Stimulated activated naive CD8-positive, alpha-beta T cell treated with anti-CD3 and anti-CD28 coated beads, Interleukin-15, Interleukin-2, amounts not matched to agents 100 ng/mL and 50 ng/mL, for 24 hours (primary cell): ENCODE measurements around the gene PLCD1.
A peak's percentile ranks its signal among the peaks of the same experiment; 100 is the strongest.

ENCODE experiments used
- H3K27ac Mint-ChIP-seq: one replicate; pipeline ENCODE4 v1.8.0; 2021; ENCODE audit warnings: mild to moderate bottlenecking, mixed read lengths
- H3K27me3 Mint-ChIP-seq: one replicate; pipeline ENCODE4 v1.8.0; 2021; ENCODE audit warnings: mixed read lengths
- H3K36me3 Mint-ChIP-seq: one replicate; pipeline ENCODE4 v1.8.0; 2021; ENCODE audit warnings: low read depth, mixed read lengths
- H3K4me1 Mint-ChIP-seq: one replicate; pipeline ENCODE4 v1.8.0; 2021; ENCODE audit warnings: low read depth, mixed read lengths
- H3K4me3 Mint-ChIP-seq: one replicate; pipeline ENCODE4 v1.8.0; 2021; ENCODE audit warnings: mild to moderate bottlenecking, mixed read lengths
- H3K9me3 Mint-ChIP-seq: one replicate; pipeline ENCODE4 v1.8.0; 2021; ENCODE audit warnings: mixed read lengths

PLCD1 gene

DNA sequence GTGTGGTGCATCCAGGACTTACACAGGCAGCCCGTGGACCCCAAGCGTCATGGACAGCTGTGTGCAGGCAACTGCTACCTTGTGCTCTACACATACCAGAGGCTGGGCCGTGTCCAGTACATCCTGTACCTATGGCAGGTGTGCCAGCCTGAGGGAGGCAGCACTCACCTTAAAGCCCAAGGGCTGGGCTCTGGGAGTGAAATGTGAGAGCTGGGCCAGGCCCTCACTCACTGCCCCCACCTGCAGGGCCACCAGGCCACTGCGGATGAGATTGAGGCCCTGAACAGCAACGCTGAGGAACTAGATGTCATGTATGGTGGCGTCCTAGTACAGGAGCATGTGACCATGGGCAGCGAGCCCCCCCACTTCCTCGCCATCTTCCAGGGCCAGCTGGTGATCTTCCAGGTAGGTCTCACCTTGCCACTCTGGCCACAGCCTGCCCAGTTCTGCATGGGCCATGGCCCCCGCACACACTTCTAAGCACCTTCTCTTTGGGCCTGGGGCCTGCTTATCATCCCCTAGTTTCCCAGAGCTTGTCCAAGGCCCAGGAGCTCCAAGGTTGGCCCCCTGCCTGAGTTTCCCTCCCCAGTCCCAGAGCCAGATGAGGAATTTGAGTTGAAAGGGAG is 27.9 kb downstream of the PLCD1 start:
- H3K27ac Mint-ChIP-seq: no peak overlapping the region
- peaks cover 34% of the 10 kb centered on the region for H3K4me1 Mint-ChIP-seq
- no peaks in the 10 kb centered on the region for H3K9me3 Mint-ChIP-seq
- peaks cover 20% of the 10 kb centered on the region for H3K36me3 Mint-ChIP-seq
- H3K27me3 Mint-ChIP-seq: no peaks in the 10 kb centered on the region
- H3K4me3 Mint-ChIP-seq: no peak overlapping the region

- Mint-ChIP-seq H3K27me3 (no peaks in the 10 kb centered on the region), H3K4me3 (no peak overlapping the region), H3K27ac (no peak overlapping the region), H3K9me3 (no peaks in the 10 kb centered on the region), H3K4me1 (peaks cover 40% of the 10 kb centered on the region), H3K36me3 (peaks cover 26% of the 10 kb centered on the region)
Observed at GRCh38 chr3:38000965-38001455, 28.4 kb downstream of the PLCD1 start.

GRCh38 chr3:38000242-38000916 is 29.1 kb downstream of the PLCD1 start:
- peaks cover 26% of the 10 kb centered on the region for H3K36me3 Mint-ChIP-seq
- H3K9me3 Mint-ChIP-seq: no peaks in the 10 kb centered on the region
- no peak overlapping the region for H3K27ac Mint-ChIP-seq
- peaks cover 46% of the 10 kb centered on the region for H3K4me1 Mint-ChIP-seq
- no peak overlapping the region for H3K4me3 Mint-ChIP-seq
- no peaks in the 10 kb centered on the region for H3K27me3 Mint-ChIP-seq

DNA sequence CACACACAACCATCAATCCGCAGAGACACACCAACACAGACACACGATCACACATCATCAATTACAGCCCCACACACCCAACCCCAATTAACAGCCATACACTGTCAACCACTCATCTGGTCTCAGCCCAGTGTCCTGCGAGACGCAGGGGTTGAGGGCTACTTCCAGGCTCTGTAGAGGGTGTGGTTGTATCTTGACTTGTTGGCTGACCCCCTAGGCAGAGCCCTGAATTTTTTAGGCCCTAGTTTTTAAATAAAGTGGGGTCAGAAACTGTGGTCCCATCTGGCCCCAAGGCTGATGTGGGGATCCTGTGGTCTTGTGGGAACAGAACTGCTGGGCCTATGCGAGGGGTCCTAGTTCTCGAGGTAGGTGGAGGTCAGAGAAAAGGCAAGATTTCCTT is 29.6 kb downstream of the PLCD1 start:
- Mint-ChIP-seq H3K4me3 (peak overlapping the region; percentile 47), H3K36me3 (peaks cover 24% of the 10 kb centered on the region), H3K27ac (peak overlapping the region; percentile 53)

DNA sequence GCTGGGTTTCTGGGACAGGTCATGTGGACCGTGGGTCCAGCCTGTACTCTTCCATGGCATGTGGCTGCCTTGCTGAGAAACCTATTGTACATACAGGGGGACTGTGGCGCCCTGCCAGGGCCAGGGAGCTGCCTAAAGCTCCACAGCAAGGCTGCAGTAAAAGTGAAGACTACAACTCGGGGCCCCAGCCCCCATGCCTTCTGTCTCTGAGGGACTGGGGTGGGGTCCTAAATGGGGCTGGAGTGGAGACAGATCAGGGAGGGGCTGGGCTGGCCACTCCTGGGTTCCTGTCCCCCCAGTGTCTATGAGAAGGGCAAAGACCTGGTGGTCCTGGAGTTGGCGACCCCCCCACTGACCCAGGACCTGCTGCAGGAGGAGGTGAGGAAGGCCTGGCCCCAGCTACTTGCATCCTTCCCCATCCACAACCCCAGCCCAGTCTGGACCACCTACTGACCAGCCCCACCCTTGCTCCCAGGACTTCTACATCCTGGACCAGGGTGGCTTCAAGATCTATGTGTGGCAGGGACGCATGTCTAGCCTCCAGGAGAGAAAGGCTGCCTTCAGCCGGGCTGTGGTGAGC is 31.6 kb downstream of the PLCD1 start:
- Mint-ChIP-seq H3K27me3 (no peaks in the 10 kb centered on the region), H3K36me3 (peaks cover 17% of the 10 kb centered on the region), H3K9me3 (no peaks in the 10 kb centered on the region), H3K27ac (peak overlapping the region; percentile 94), H3K4me3 (peak overlapping the region; percentile 78), H3K4me1 (peaks cover 58% of the 10 kb centered on the region)

More for the DNA sequence above, 29.6 kb downstream of the PLCD1 start:
- Mint-ChIP-seq H3K27me3 (no peaks in the 10 kb centered on the region), H3K9me3 (no peaks in the 10 kb centered on the region), H3K4me1 (peaks cover 51% of the 10 kb centered on the region)

- Mint-ChIP-seq H3K27me3 (no peaks in the 10 kb centered on the region), H3K9me3 (no peaks in the 10 kb centered on the region), H3K4me3 (no peak overlapping the region), H3K4me1 (peaks cover 58% of the 10 kb centered on the region), H3K27ac (no peak overlapping the region), H3K36me3 (peaks cover 17% of the 10 kb centered on the region)
Observed at GRCh38 chr3:37997342-37997741, 32.1 kb downstream of the PLCD1 start.

DNA sequence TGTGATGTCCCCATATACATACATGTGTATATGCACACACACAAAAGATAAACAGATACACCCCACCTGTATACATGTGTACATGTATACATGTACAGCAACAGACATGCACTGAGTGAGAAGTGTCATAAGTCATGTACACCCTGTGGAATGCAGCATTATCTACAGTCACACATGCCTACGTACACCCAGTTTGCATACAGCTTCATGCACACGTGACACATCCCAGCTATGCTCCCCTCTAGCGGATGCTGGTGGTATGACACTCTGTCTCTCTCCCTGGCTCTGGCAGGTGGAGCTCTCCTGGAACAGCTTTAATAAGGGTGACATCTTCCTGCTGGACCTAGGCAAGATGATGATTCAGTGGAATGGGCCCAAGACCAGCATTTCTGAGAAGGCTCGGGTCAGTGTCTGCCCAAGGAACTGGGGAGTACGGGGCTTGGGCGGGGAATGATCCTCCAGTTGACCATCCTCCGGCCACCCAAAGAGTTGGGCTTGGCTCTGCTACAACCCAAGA is 32.6 kb downstream of the PLCD1 start:
- peaks cover 58% of the 10 kb centered on the region for H3K4me1 Mint-ChIP-seq
- H3K27me3 Mint-ChIP-seq: no peaks in the 10 kb centered on the region
- peaks cover 17% of the 10 kb centered on the region for H3K36me3 Mint-ChIP-seq
- peak overlapping the region; percentile 62 for H3K27ac Mint-ChIP-seq
- no peak overlapping the region for H3K4me3 Mint-ChIP-seq
- no peaks in the 10 kb centered on the region for H3K9me3 Mint-ChIP-seq

DNA sequence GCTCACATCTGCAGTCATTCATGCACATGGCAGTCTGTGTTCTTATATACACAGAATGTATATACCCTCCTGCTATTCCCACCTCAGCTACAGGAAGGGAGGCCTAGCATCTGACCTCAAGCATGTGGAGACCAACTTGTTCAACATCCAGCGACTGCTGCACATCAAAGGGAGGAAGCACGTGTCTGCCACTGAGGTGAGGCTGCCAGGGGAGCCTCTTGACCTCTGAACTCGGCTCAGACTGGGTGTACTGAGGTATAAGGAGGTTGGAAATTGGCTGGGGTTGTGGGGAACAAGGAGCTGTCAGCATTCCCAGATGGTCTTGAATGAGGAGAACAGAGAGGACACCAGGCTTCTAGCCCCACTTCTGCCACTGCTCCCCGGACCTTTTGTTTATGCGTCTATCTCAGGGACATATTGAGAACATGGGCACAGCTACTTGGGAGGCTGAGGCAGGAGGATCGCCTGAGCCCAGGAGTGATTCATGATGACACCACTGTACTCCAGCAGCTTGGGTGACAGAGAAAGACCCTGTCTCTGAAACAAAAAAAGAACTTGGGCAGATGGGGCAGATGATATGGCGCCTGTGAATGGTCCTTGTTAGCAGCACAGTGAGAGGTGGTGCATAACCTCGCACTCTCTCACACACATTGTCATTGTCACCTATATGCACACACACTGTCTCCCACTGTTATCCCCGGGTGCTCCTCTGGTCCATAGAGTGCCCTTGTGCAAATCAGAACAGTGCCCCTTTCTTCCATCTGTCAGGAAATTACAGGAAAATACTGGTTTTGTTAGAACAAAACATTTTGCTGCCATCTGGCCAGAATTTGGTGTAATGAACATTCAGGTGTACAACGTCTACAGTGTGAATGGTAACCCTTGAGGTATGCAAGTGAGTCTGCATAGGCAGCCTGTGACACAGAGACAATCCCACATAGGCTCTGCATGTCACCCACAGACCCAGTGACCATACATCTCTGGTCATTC is 33.5 kb downstream of the PLCD1 start:
- no peaks in the 10 kb centered on the region for H3K27me3 Mint-ChIP-seq
- peak overlapping the region; percentile 91 for H3K27ac Mint-ChIP-seq
- H3K4me3 Mint-ChIP-seq: peak overlapping the region; percentile 89
- peaks cover 17% of the 10 kb centered on the region for H3K36me3 Mint-ChIP-seq
- H3K9me3 Mint-ChIP-seq: no peaks in the 10 kb centered on the region
- peaks cover 58% of the 10 kb centered on the region for H3K4me1 Mint-ChIP-seq

- H3K9me3 Mint-ChIP-seq: no peaks in the 10 kb centered on the region
- H3K4me1 Mint-ChIP-seq: peaks cover 56% of the 10 kb centered on the region
- H3K27ac Mint-ChIP-seq: peak overlapping the region; percentile 91
- H3K27me3 Mint-ChIP-seq: no peaks in the 10 kb centered on the region
- peak overlapping the region; percentile 89 for H3K4me3 Mint-ChIP-seq
- peaks cover 14% of the 10 kb centered on the region for H3K36me3 Mint-ChIP-seq
Observed at GRCh38 chr3:37994639-37994972, 34.8 kb downstream of the PLCD1 start.

DNA sequence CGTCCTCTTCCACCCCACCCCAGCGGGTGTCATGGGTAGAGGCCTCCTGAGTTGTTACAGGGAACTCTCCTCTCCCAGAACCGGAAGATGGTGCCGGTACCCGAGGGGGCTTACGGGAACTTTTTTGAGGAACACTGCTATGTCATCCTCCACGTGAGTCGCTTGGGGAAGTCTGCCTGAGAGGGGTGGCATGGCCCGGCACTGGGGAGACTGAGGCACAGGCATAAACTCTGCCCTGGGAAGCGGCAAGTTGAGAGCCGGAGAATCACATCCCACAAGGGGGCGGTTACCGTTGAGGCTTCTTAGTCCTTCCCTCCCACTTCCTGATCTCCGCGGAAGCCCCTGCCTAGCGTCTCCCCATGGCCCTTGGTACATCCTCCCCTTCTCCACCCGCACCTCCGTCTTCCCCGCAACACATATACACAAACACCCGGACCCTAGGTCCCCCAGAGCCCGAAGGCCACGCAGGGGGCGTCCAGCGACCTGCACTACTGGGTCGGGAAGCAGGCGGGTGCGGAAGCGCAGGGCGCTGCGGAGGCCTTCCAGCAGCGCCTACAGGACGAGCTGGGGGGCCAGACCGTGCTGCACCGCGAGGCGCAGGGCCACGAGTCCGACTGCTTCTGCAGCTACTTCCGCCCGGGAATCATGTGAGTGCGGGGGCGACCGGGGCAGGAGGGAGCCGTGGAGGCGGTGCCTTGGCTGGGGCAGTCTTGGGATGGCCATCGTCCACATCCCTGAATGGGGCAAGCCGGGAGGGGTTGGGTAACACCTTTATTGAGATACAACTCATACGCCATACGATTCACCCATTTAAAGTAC is 35.4 kb downstream of the PLCD1 start:
- peaks cover 11% of the 10 kb centered on the region for H3K36me3 Mint-ChIP-seq
- H3K9me3 Mint-ChIP-seq: no peaks in the 10 kb centered on the region
- peak overlapping the region; percentile 89 for H3K4me3 Mint-ChIP-seq
- H3K4me1 Mint-ChIP-seq: peaks cover 51% of the 10 kb centered on the region
- peak overlapping the region; percentile 91 for H3K27ac Mint-ChIP-seq
- no peaks in the 10 kb centered on the region for H3K27me3 Mint-ChIP-seq

DNA sequence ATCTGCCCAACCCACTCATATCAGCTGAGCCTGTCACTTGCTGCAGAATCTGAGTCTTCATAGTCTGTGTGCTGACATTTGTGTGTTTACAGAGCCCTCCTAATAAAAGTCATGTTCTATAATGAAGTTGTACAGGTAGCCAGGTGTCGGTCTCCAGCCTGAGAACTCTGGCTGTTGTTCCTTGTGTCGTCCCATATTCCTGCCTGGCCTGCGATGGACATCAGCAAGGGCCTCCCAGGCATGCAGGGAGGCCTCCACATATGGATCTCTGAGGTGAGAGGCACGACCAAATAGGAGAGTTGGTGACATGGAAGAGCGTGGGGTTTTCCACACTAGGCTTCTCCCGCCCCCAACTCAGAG is 36.0 kb downstream of the PLCD1 start:
- H3K36me3 Mint-ChIP-seq: peaks cover 11% of the 10 kb centered on the region
- peaks cover 46% of the 10 kb centered on the region for H3K4me1 Mint-ChIP-seq
- H3K27ac Mint-ChIP-seq: peak overlapping the region; percentile 91
- H3K4me3 Mint-ChIP-seq: peak overlapping the region; percentile 89
- H3K9me3 Mint-ChIP-seq: no peaks in the 10 kb centered on the region
- H3K27me3 Mint-ChIP-seq: no peaks in the 10 kb centered on the region

DNA sequence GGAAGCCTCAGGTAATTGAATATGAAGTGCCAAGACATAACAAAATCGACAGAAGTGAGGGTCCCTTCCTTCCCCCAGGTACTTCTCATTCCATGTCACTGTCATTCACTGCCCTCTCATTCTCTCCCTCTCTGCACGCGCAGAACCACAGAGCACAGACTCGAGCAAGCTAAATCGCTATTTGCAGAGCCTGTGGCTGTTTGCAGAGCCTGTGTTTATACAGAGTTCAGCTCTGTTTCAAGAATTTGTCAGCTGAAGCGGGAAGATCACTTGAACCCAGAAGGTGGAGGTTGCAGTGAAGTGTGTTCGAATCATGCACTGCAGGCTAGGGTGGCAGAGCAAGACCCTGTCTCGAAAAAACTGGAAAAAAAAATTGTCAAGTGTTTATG is 36.4 kb downstream of the PLCD1 start:
- H3K36me3 Mint-ChIP-seq: peaks cover 11% of the 10 kb centered on the region
- H3K4me3 Mint-ChIP-seq: peak overlapping the region; percentile 89
- peak overlapping the region; percentile 46 for H3K27ac Mint-ChIP-seq
- peaks cover 42% of the 10 kb centered on the region for H3K4me1 Mint-ChIP-seq
- H3K27me3 Mint-ChIP-seq: no peaks in the 10 kb centered on the region
- H3K9me3 Mint-ChIP-seq: no peaks in the 10 kb centered on the region

GRCh38 chr3:37992271-37993066 is 37.0 kb downstream of the PLCD1 start:
- H3K4me1 Mint-ChIP-seq: peaks cover 39% of the 10 kb centered on the region
- peak overlapping the region; percentile 46 for H3K27ac Mint-ChIP-seq
- peak overlapping the region; percentile 7 for H3K4me3 Mint-ChIP-seq
- H3K36me3 Mint-ChIP-seq: peaks cover 11% of the 10 kb centered on the region
- H3K9me3 Mint-ChIP-seq: no peaks in the 10 kb centered on the region
- no peaks in the 10 kb centered on the region for H3K27me3 Mint-ChIP-seq
